Measurements from ENCODE around the gene RABGAP1.

RABGAP1 gene

DNA sequence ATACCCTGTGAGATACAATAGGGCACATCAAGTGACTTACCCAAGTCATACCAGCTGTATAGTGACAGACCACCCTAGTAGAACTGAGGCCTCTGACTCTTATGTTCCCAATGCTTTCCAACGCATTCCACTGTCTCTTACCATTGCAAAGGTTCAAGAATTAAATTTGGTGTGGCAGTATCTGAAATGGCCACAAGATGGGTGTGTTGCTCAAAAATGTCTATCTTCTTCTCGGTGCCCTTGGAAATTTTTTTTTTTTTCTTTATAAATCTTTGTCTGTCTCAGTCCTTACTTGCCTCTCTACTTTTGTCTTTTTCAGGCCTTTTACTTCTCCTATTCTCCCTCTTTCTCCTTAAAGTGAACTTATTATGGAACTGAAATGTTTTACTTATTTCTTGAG lies 141.0 kb downstream of the RABGAP1 start:
- DNase-seq (ENCODE audit: low read depth in 2 of 2) = no peak

DNA sequence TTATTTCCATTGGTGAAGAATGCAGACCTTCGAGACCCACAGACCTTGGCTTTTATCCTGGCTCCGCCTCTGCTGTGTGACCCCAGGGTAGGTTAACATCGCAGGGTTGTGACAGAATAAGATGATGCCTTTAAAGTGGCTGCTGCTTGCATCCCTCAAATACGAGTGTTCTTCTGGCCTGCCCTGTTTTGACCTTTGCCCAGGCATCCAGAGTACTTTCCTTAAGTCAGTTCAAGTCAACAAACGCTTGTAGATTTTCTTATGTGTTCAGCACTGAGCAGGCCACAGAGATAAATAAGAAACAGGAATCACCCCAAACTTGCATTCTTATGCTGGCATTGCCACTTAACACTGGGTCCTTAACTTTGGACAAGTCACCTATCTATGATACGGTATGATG lies 142.9 kb downstream of the RABGAP1 start:
- DNase-seq (ENCODE audit: low read depth in 2 of 2) = no peak

GRCh38 chr9:123084256-123084655 lies 143.4 kb downstream of the RABGAP1 start:
- DNase-seq (ENCODE audit: low read depth in 2 of 2) = no peak

- DNase-seq (ENCODE audit: low read depth in 2 of 2) = no peak
These were observed 145.1 kb downstream of the RABGAP1 start for GRCh38 chr9:123085916-123086315.

- DNase-seq (ENCODE audit: low read depth in 2 of 2) = no peak
These were observed 146.6 kb downstream of the RABGAP1 start for GRCh38 chr9:123087359-123087888.

DNA sequence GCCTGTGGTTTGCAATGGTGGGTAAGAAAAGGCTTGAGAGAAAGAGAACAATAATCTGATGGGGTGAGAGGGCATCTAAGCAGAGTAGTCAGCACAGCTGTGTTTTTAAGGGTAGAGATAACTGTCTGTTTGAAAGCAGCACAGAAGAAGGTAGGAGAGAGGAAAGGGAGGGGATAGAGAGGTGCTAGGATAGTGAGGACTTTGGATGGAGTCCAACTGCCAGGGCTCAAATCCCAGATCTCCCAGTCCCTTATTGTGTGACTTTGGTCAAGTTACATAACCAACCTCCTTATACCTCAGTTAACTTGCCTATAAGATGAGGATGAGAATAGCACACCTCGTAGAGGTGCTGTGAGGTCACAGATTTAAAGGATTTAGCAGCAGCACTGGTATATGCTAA lies 148.2 kb downstream of the RABGAP1 start:
- DNase-seq (ENCODE audit: low read depth in 2 of 2) = no peak

- no peak for DNase-seq (ENCODE audit: low read depth in 2 of 2)
These were observed 149.0 kb downstream of the RABGAP1 start for GRCh38 chr9:123089790-123090189.

DNA sequence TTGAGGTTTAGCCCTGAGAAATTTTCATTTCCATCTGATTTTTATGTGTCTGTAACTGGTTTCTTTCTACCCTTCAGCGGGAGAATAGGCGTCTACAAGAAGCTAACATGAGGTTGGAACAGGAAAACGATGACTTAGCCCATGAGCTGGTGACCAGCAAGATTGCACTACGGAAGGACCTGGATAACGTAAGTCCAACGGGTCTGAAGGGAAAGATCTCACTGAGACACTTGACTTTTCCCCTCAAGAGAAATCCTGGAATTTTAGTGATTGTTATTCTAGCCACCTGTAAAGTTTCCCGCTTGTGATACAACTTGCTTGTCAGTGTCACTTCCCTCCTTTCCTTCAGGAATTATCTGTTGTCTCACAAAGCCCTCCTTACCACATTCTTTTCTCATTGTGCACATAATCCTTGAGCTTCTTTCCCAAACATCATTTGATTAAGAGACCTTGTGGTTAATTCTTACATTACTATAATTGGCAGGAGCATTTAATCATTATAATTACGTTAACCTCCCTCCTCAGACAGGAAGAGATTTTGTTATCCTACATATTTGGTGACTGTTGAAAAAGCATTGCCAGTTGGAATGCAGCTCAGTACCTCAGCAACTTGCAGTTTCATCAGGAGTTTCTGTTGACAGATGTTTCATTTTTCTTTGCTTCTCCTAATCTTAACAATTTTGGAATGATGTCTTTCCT lies 149.5 kb downstream of the RABGAP1 start:
- DNase-seq (ENCODE audit: low read depth in 2 of 2) = no peak

DNA sequence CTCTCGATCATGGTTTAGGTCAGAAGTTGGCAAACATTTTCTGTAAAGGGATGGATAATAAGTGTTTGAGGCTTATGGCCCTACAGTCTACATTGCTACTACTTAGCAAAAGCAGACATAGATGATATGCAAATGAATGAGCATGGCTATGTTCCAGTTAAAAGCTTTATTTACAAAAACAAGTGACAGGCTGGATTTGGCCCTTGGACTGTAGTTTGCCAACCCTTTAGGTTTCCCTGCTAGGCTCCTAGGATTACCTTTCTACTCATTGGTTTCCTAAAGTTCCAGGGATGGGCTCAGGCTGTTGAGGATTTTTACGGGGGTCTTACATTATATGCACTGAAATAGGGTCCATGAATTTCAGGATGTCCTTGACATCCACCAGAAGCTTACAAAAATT lies 150.1 kb downstream of the RABGAP1 start:
- DNase-seq (ENCODE audit: low read depth in 2 of 2) = no peak

GRCh38 chr9:123091459-123091858 lies 150.6 kb downstream of the RABGAP1 start:
- DNase-seq (ENCODE audit: low read depth in 2 of 2) = no peak

DNA sequence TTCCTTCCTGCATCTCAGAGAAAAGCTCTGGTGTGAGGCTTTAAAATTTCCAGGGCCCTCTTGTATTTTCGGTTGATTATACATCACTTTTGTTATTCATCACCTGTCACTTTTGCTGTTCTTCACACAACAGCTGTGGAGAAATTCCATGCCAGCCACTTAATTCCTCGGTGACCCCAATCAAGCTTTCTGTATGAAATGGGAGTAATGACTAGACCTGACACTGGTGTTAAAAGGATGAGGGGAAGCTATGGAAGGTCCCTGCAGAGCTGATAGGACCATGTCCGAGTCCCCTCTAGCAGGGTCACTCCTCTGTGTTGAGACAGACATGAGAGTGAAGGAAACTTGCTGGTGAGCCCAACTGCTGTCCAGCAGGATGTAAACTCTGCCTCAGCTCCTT lies 152.3 kb downstream of the RABGAP1 start:
- DNase-seq (ENCODE audit: low read depth in 2 of 2) = no peak

GRCh38 chr9:123096987-123097386 lies 156.2 kb downstream of the RABGAP1 start:
- no peak for DNase-seq (ENCODE audit: low read depth in 2 of 2)

- no peak for DNase-seq (ENCODE audit: low read depth in 2 of 2)
These were observed 156.7 kb downstream of the RABGAP1 start for GRCh38 chr9:123097430-123098095.

DNA sequence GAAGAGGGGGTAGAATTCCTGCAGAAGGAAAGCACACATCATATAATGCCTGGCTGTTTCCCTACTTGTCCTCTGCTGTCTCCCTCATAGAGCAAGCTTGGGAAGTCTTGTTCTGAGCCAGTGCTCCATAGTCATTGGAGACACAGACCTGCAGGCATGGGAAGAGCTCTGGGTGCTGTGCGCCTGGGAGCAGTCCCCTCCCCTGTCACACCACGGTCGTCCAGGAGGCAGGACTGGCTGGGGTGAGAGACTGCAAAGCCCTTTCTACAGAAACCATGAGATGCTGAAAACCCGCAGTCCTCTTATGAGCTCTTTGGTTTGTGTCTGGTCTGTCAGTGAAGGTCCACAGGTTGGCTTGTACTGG lies 157.3 kb downstream of the RABGAP1 start:
- no peak for DNase-seq (ENCODE audit: low read depth in 2 of 2)

DNA sequence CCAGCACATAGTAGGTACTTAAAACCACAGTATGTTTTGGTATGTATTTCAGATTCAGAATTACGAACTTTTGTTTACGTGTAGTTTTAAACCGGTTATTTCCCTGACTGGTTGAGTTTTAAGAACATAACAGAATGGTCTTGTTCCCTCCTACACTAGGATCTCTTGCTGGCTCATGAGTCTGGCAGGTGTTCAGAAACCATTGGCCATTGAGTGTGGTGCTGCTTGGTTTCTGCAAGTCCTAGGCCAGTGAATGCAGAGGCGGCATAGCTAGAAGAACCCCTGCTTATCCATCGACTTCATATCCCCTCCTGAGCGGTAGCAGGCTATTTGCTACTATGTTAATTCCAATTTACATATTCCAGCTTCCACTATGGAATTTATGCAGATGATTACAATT lies 158.2 kb downstream of the RABGAP1 start:
- DNase-seq (ENCODE audit: low read depth in 2 of 2) = no peak

DNA sequence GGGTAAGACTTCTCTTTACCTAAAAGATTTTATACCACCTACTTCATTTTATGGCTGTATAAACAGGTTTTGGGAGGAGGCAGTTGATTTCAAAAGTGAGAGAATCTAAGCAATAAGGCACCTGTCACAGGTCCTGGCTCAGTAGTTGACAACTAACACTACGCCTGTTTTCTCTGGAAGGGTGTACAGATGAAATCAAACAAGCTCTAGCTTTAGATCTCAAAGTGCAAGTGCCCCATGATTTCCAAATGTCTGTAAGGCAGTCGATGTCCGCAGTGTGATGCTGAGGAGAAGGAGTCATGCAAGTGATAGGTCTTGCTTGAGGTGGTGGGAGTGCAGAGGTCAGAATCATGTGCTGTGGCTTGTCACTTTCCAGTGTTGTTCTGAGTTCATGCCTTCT lies 158.7 kb downstream of the RABGAP1 start:
- no peak for DNase-seq (ENCODE audit: low read depth in 2 of 2)

- no peak for DNase-seq (ENCODE audit: low read depth in 2 of 2)
These were observed 161.7 kb downstream of the RABGAP1 start for GRCh38 chr9:123102375-123103113.

- no peak for DNase-seq (ENCODE audit: low read depth in 2 of 2)
These were observed 164.0 kb downstream of the RABGAP1 start for GRCh38 chr9:123104807-123105206.

DNA sequence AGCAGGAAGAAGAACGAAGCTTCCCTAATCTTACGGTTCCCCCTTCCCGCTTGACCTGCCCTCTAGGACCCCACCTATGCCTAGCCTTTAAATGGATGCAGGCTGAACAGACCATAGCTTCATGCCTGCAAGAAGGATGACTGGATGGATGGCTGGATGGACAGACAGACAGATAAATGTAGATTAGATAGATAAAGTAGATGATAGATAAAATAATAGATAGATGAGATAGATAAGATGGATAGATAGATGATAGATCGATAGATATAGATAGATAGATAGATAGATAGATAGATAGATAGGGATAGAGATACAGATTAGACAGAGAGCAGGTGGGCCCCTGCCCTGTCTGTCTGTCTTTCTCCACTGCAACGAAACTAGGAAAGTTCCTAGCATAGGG lies 164.7 kb downstream of the RABGAP1 start:
- no peak for DNase-seq (ENCODE audit: low read depth in 2 of 2)

DNA sequence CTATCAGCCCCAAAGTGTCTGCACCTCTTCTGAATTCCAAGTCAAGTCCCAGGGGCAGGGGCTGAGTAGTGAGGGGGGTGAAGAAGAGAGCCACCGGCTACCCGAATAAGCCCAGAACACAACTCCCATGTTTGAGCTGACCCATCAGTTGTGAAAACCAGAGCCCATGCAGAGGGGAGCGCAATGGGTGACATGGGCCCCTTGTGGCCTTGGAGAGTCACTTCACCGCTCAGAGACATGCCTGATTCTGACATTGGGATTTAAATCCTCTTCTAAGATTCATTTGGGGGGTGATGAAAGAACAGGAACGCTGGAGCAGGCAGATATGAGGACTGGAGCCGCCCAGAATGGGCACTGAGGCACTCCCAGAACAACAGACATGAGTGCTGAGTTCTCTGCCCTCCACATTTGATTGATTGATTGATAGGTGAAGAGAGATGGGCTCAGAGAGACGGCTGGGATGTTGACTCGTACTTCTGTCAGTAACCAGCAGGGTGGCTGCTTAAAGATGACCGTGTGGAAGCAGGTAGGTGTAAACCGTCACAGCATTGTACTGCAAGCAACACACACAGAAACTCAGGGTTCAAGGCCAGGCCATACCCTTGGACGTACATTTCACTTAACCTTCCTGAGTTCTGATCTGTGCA lies 166.9 kb downstream of the RABGAP1 start:
- DNase-seq (ENCODE audit: low read depth in 2 of 2) = no peak

GRCh38 chr9:123108976-123109375 lies 168.2 kb downstream of the RABGAP1 start:
- no peak for DNase-seq (ENCODE audit: low read depth in 2 of 2)

GRCh38 chr9:123109540-123110279 lies 168.9 kb downstream of the RABGAP1 start:
- DNase-seq (ENCODE audit: low read depth in 2 of 2) = no peak

Data from stimulated activated CD8-positive, alpha-beta memory T cell treated with anti-CD3 and anti-CD28 coated beads, Interleukin-2, amount 100 ng/mL, for 1 hour (primary cell).